ENCODE data around the gene CHIC2.

Gene CHIC2

DNA sequence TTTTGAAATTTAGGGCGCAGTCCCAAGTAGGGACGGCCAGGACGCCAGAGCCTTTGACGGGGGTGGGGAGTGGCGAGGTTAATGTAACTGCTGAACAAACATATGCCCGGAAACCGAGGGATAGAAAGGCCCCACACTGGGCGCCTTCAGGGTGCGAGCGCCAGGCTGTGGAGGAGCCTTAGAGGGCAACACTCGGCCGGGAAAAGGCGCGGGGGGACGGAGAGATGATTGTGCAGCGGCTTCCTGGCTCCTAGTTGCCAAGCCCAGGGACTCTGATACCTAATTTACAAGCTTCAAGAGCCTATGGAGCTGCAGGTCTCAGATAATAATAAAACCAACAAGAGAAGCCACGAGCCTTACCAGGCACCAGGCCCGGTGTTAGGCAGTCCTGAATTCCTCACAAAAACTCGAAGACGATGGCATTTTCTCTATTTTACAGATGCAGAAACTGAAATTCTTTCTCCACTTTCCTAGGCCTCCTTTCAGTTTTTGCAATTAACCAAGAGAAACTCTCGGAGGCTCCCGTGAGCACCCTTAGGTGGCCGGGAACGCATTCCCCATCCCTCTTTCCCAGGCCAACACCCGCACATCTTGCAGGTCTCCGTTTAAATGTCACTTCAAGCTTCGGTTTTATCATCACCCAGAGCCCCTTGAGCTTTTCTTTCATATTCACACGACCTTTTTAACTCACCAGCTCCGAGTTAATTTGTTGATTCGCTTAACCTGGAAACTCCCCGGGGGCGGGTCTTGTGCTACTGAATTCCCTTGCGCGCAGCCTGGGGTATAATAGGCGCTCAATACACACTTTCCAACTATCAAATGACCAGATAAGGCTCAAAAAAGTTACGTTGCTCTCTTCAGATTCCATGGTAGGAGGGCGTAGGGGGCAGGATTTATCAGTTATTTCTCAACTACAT is 29.2 kb upstream of the CHIC2 start:
- DNase-seq (ENCODE audit: low read depth in 2 of 2) = no peak

DNA sequence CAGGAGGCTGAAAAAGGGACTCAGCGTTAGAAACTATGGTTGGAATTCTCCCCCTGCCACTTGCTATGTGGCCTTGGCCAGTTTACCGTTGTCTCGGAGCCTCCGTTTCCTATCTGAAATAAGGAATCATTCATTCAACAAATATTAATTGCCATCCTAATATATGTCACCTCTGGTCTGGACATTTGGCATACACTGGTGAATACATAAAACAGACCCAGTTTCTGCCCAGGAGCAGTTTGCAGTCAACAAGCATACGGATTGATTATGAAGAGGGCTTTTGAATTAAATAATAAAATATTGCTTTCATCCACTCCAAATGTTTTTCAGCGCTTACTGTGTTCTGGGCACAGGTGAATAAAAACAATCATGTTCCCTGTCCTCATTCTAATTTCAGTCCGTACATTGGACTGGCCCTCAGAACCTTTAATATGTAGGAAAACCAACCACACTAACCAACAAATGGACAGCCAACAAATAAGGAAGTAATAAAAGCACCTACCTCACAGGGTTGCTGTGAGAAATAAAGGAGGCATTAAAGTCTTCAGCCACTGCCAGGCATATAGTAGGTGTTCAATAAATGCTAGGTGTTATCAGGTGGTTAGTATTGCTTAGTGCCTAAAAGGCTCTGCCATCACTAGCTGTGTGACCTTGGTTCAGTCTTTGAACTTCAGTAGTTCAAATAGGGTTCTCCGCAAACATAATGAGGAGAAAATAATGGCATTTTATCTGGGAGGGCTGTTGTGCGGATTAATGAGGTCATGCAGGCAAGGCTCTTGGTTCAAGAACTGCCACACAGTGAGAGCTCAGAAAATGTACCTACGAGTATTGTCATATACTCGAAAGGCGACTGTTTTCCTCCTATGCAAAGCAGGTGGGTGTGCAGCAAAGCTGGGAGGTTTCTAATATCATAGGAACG is 28.3 kb upstream of the CHIC2 start:
- no peak for DNase-seq (ENCODE audit: low read depth in 2 of 2)

DNA sequence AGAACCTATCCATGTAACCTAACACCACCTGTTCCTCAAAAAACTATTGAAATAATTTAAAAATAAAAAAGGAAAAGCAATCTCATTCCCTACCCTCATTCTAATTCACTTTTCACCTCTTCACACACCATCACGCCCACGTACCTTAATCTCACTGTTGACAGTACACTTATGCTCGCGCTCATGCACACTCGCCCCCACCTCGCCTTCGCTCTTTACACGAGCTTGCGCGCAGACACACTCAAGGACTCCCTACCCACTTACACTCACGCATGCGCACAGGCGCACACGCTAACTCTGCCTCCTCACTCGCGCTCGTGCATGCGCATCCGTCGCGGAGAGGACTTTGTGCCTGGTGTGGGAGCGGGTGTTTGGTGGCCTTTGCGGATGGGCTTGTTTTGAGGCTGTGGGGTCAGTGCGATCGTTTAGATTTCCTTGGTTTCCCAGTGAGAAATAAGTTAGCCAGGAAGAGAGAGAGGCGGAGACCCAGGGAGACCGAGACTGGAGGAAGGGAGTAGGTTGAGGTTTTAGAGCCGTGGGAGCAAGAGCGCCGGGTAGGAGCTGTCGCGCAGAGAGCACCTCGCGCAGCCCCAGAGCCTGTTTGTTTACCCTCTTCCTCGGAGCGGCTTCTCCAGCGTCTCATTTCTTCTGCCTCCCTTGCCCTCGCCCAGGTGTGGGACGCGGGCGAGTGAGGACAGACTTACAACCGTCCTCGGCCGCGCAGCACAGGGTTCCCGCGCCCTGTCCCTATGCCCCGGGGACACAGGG is 27.4 kb upstream of the CHIC2 start:
- DNase-seq (ENCODE audit: low read depth in 2 of 2) = peak; percentile 33 to 37

DNA sequence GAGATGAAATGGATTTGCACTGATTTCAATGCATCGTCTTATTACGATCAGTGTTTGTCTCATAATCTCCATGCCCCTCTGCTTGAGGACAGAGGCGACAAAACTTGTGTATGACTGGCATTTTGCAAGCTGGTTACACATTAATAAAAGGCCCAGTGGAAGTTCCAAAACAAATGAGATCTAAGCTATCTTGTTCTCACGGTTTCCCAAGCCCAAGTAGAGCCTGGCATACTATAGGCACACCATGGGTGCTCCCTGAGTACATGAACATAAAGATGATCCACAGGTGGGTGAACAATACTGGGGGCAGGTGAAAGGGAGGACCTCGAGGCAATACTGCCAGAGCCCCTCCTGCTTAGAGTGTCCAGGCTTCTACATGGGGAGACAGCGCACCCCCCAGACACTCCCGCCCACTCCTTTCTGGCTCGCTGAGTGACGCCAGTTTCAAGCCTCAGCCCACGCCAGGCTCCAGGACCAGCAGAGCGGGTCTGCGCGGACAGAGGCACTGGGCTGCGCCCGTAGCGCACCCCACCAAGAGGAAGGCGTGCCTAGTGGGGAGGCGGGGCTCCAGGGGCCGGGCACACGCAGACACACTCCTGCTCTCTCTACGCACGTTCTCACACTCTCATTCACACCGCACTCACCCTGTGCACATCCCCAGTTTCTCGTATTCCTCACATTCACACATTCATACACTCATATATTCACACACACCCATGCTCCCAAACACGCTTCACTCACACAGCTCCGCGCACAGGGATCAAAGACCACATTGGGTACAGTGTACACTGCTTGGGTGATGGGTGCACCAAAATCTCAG is 26.6 kb upstream of the CHIC2 start:
- DNase-seq (ENCODE audit: low read depth in 2 of 2) = no peak

DNA sequence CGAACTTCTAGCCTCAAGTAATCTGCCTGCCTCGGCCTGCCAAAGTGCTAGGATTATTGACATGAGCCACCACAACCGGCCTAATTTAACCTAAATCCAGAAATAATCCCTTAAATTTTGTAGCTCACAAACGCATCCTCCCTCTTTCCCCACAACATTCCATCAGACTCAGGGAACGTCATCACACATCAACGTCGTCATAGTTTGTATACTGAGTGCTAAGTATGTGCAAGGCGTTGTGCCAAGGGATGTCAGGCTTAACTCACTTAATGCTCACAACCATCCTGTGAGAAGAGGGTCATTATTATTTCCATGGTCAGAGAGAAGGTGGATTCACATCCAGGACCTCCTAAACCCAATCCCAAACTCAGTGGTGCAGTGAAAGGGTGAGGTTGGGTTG is 26.0 kb upstream of the CHIC2 start:
- DNase-seq (ENCODE audit: low read depth in 2 of 2) = no peak

DNA sequence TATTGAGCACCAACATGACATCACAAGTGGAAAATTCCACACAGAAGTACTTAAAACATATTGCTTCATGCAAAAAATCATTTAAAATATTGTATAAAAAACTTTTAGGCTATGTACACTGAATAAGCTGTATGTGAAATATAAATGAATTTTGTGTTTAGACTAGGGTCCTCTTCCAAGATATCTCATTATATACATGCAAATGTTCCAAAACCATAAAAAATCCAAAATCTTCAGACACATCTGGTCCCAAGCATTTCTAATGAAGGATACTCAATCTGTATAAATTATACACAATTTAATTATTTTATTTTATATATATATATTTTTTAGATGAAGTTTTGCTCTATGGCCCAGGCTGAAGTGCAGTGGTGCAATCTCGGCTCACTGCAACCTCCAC is 25.5 kb upstream of the CHIC2 start:
- no peak for DNase-seq (ENCODE audit: low read depth in 2 of 2)

DNA sequence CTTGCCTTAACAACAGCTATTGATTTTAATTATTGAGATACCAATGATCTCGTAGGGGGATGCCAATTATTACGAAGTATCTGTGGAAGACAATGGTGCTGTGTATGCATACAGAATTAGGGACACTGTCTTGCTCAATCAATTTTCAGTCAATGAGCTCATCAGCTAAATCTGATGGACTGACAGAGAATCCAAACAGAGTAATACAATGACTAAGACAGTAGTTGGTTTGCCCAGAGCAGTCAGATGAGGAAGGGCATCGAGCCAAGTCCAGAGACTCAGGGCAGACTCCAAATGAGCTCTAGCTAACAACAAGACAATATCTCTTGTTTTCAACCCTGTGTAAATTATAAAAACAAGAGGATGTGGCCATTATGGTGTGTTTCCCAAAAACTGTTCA is 20.9 kb upstream of the CHIC2 start:
- peak; percentile 69 to 70 for DNase-seq (ENCODE audit: low read depth in 2 of 2)

DNA sequence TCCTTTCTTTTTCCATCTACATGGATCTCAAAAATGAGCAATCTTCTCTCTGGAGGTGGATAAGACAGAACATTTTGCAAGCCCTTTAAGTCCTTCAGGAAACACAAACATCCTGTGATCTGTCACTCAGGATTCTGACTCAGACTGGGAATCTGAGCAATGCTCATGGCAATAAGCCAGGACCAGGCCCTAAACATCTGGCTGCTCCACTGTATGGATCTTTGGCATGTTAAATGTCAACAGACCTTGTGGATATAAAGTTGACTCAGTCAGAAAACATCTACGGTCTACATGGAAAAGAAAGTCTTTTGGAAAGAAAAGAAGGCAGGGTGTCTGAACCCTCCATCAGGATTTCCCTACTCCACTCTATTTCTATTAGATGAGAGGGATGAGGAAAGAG is 17.8 kb upstream of the CHIC2 start:
- DNase-seq (ENCODE audit: low read depth in 2 of 2) = peak; percentile 99

DNA sequence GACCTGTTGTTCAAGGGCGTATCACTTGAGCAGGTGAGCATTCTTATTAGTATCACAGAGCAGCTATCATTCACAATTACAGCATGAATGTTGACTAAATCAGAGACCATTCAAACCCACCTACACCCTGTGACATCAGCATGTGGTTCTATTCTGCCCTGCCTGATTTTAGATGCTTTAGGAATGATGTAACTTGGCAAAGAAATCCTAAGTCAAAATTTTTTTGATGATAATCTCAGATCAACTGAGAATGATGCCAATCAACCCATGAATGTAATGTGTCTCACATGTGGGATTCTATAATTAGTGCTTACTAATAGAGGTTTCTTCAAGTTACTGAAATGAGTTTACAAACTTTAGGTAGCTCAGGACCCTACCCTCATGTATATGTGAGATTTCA is 13.4 kb upstream of the CHIC2 start:
- DNase-seq (ENCODE audit: low read depth in 2 of 2) = no peak

DNA sequence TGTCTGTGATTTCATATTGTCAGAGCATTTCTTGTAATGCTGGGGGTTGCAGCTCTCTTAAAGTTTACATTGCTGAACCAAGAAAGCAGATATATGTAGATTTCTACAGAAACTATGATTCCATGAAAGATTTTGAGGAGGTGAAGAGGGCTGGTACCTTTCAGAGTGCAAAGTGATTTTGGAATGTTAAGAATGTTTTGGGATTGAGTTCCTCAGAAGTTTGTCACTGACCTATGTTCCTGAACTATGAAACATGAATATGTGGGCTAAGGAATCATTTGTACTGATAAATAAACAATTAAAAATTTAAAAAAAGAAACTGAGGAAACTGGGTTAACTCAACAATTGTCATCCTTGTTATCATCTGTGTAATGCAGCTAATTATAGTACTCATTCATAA is 12.3 kb upstream of the CHIC2 start:
- DNase-seq (ENCODE audit: low read depth in 2 of 2) = no peak

DNA sequence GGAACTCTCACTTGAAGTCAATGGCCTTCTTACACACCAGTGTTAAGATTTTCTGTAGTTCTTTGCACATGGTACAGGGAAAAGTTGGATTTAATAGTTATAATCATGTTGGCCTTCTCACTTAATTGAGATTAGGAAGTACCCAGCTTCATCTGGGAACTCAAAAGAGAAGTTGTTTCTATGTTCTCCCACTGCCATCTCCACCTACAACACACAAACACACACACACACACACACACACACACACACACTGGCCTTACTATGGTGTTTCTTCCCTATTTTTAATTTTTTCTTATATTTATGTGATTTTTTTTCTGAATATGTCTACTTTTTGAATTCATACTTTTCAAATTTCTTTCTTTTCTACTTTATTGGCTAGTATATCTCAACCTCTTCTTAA is 10.0 kb upstream of the CHIC2 start:
- no peak for DNase-seq (ENCODE audit: low read depth in 2 of 2)

DNA sequence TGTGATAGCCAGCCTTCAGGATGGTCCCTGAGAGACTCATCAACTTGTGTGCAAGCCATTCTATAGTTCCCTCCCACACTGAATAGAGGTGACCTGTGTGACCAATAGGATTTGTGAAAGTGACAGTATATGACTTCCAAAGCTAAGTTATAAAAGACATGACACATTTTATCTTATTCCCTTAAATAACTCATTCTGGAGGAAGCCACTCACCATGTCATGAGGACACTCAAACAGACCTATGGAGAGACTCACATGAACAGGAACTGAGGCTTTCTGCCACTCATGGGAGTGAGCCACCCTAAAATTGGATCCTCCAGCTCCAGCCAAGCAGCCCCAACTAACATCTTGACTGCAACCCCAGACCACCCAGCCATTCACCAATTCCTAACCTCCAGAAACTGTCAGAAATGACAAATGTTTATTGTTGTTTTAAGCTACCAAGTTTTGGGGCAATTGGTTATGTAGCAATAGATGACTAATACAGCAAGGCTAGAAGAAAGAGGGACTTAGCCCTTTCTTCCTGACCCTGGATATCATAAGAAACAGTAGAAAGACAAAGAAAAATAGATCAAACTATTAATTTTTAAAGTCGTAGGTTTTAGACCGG is 9.0 kb upstream of the CHIC2 start:
- DNase-seq (ENCODE audit: low read depth in 2 of 2) = peak in 1 of 2 experiments; percentile 51

DNA sequence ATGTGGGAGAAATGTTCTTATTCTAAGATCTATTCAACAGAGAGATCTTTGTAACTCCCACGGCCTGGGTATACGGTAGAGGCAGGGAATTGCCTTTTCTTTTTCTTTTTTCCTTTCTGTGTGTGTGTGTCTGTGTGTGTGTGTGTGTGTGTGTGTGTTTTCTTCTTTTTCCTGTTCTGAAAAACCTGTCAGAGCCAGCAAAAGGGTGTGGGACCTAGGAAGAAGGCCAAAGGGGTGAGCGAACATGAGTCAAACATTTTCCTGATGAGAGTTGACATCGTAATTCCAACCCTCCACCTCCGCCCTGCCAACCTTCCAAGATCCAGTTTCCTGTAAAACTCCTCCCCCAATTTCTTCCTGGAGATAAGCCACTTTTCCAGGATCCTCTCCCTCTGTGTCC is 2.8 kb upstream of the CHIC2 start:
- no peak for DNase-seq (ENCODE audit: low read depth in 2 of 2)

DNA sequence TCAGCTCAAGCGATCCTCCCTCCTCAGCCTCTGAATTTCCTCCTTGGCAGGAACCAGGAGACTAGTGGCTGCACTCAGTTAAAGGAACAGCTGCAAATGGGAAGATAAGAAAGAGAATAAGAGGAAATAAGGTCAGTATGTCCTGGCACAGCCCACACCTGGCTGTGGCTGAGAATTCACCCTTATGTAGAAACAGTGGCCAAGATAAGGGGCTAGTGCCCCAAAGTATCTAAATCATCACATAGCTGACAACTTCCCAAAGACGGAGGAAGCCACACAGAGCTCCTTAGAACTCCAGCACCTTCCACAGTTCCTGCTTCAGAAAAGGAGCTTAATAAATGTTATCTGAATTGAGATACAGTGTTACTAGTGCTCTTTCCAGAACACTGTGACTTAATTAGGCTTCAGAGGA is 2.3 kb upstream of the CHIC2 start:
- no peak for DNase-seq (ENCODE audit: low read depth in 2 of 2)

DNA sequence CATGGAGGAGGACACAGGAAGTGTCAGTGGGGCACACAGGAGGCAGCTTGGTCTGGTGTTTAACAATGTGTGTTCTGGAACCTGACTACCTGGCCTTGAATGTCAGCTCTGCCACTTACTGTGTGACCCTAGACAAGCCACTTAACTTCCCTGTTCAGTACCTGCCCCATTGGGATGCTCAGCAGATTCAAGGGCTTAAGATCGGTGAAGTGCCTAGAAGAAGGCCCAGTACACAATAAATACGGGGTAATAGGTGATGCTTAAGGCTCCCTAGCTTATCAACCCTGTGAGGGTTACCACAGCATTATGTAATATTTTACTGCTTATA is 1.6 kb upstream of the CHIC2 start:
- no peak for DNase-seq (ENCODE audit: low read depth in 2 of 2)

DNA sequence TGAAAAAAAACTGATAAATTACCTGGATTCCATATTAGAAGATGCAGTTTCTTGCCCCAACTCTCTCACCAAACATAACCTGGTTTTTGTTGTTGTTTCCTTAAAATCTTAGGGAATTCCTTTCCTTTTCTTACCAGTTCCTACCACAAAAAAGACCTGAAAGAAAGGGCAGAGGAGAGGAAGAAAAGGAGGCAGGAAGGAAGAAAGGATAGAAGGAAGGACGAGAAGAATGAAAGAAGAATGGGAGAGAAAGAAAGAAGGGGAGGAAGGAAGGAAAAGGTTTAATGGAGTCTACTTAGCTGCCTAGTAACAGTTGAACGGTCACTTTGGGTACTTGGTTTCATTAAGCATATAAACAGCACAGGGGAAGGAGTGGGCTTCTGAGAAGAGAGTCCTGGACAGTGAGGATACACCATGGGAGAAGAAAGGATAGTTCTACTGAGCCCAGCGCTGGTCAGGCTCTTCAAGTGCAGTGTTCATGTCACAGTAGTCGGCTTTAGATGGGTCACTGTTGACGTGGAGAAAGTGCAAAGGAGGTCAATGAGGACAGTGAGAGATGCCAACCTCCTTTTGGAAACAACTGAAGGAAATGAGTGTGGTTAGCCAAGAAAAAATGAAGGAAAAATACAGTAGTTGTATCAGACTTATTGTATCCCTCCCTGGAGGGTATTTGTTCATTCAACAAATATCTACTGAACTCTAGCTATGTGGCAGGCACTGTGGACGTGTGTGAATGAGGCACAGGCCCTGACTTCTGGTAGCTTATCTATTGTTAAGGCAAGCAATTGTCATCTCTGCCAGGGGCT is 1.1 kb upstream of the CHIC2 start:
- DNase-seq (ENCODE audit: low read depth in 2 of 2) = no peak

DNA sequence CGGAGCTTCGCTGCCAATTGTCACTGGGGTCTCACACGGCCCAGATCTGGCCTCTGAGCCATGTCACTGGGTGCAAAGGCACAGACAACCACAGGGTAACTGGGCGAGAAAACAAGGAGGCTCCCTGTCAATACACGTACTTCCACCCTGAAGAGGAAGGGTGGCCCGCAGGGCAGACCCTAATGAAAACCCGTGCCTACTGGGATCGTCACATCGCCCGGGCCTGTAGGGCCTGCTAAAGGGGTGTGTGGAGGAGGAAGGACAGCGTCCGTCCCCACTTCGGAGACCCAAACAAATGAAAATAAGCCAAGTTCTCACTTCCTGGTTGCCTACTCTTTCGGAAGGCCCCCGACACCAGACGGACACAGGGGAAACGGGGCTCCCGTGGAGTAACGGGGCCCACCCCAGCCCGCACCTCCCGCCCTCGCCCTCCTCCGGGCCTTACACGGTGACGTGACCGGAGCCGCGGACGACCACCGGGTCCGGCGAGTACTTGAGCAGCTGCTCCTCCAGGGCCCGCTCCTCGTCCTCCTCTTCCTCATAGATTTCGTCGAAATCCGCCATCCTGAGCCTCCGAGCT is 578 bp downstream of the CHIC2 start:
- DNase-seq (ENCODE audit: low read depth in 2 of 2) = no peak

DNA sequence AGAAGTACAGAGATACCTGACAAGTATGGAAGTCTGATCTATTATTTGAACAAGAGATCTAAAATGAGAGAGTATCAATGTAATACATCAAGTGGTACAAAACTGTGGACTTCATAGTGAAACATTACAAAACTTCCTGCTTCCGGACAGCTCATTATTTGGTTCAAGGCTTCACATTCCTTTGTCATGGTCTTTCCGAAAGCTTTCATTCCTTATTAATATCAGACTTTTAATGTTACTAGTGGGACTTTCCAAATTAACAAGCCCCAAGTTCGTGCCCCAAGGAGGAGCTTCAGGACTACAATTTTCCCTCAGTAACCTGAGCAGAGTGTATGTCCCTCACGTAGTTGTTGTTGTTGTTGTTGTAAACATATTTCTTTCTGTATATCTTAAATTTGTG is 1.2 kb downstream of the CHIC2 start:
- peak in 1 of 2 experiments; percentile 32 for DNase-seq (ENCODE audit: low read depth in 2 of 2)

DNA sequence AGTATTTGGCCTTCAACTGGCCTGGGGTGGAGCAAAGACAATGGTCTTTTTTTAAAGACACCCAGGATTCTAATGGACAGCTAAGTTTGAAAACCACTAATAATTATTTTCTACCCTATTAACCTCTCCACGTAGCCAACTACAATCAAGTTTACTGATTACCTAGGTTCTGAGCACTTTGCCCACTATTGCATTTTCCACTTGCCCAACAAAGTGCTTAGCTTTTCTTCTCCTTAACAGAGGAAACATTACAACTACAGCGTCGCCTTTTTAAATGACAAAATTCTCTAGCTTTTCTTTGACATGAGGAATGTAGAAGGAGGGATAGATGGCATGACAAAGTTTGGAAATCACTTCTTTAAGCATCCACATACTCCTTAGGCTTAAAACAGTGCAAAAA is 2.0 kb downstream of the CHIC2 start:
- no peak for DNase-seq (ENCODE audit: low read depth in 2 of 2)

DNA sequence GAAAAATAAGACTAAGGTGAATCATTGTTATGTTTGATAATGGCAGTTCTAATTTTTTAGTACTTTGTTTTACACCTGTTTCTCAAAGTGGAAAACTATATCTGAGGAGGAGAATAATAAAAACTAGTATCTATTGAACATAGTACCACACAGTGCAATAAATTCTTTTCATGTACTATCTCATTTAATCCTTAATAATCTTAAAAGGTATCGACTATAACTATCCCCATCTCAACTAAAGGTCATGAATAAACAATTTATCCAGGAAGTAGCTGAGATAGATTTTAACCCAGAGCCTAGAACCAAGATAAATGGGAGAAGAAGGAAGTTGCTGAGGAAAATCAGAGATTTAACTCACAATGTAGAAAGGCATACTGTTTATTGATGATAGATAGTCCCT is 2.5 kb downstream of the CHIC2 start:
- no peak for DNase-seq (ENCODE audit: low read depth in 2 of 2)

Data from fibroblast of skin of left quadriceps (primary cell).